ENCODE measurements around the gene TMEM107.
"Not testable (repeated sequence)": the region's sequence is repeated elsewhere in the genome, so short reads cannot be mapped to it uniquely, and the experiment has no call there.

TMEM107 gene

GRCh38 chr17:8176197-8176940 lies at the start of gene TMEM107:
Gene TMEM107 (minus strand): TSS chr17:8176380. CDS start chr17:8176286, 94 bp downstream.
- no peaks in the 10 kb centered on the region for H3K36me3 ChIP-seq (ENCODE audit: insufficient read depth, low read depth, low read length)
- no peaks in the 10 kb centered on the region for H3K27me3 ChIP-seq (ENCODE audit: insufficient read depth, low read length)
- H3K27ac ChIP-seq (ENCODE audit: low read length): peak within 1 kb of the TSS; percentile 52
- H3K4me3 ChIP-seq (ENCODE audit: low read length): peak within 1 kb of the TSS; percentile 85
- H3K9me3 ChIP-seq (ENCODE audit: insufficient read depth, low read depth, low read length): no peaks in the 10 kb centered on the region
- peak within 1 kb of the TSS; percentile 89 for H3K9ac ChIP-seq (ENCODE audit: low read depth, low read length)
- H3K4me1 ChIP-seq (ENCODE audit: insufficient read depth, low read length): peaks cover 8% of the 10 kb centered on the region; the same call in 1 of the 2 replicates

GRCh38 chr17:8224891-8225812 lies 49.0 kb upstream of the TMEM107 start:
- Histone ChIP-seq H3K4me1 (ENCODE audit: insufficient read depth, low read length) (no peaks in the 10 kb centered on the region), H3K9ac (ENCODE audit: low read depth, low read length) (no peak overlapping the region), H3K27me3 (ENCODE audit: insufficient read depth, low read length) (no peaks in the 10 kb centered on the region), H3K36me3 (ENCODE audit: insufficient read depth, low read depth, low read length) (peaks cover 32% of the 10 kb centered on the region), H3K9me3 (ENCODE audit: insufficient read depth, low read depth, low read length) (no peaks in the 10 kb centered on the region), H3K4me3 (ENCODE audit: low read length) (no peak overlapping the region), H3K27ac (ENCODE audit: low read length) (no peak overlapping the region)

- Histone ChIP-seq H3K36me3 (ENCODE audit: insufficient read depth, low read depth, low read length) (peaks cover 16% of the 10 kb centered on the region), H3K27me3 (ENCODE audit: insufficient read depth, low read length) (no peaks in the 10 kb centered on the region), H3K27ac (ENCODE audit: low read length) (peak overlapping the region; percentile 62), H3K9ac (ENCODE audit: low read depth, low read length) (peak overlapping the region; percentile 90), H3K4me3 (ENCODE audit: low read length) (peak overlapping the region; percentile 90), H3K4me1 (ENCODE audit: insufficient read depth, low read length) (no peaks in the 10 kb centered on the region), H3K9me3 (ENCODE audit: insufficient read depth, low read depth, low read length) (no peaks in the 10 kb centered on the region)
Measured at GRCh38 chr17:8223356-8224126, 47.4 kb upstream of the TMEM107 start.

GRCh38 chr17:8222630-8223355 lies 46.6 kb upstream of the TMEM107 start:
- H3K9ac ChIP-seq (ENCODE audit: low read depth, low read length): peak overlapping the region; percentile 90
- H3K27ac ChIP-seq (ENCODE audit: low read length): peak overlapping the region; percentile 62
- H3K4me1 ChIP-seq (ENCODE audit: insufficient read depth, low read length): no peaks in the 10 kb centered on the region
- H3K9me3 ChIP-seq (ENCODE audit: insufficient read depth, low read depth, low read length): no peaks in the 10 kb centered on the region
- peak overlapping the region; percentile 90 for H3K4me3 ChIP-seq (ENCODE audit: low read length)
- H3K27me3 ChIP-seq (ENCODE audit: insufficient read depth, low read length): no peaks in the 10 kb centered on the region
- H3K36me3 ChIP-seq (ENCODE audit: insufficient read depth, low read depth, low read length): peaks cover 8% of the 10 kb centered on the region

- Histone ChIP-seq H3K9ac (ENCODE audit: low read depth, low read length) (peak overlapping the region; percentile 90; the same call in 1 of the 2 replicates), H3K27ac (ENCODE audit: low read length) (no peak overlapping the region)
Measured at GRCh38 chr17:8222380-8222629, 46.1 kb upstream of the TMEM107 start.

GRCh38 chr17:8221663-8222379 lies 45.6 kb upstream of the TMEM107 start:
- H3K9ac ChIP-seq (ENCODE audit: low read depth, low read length): peak overlapping the region; percentile 91; the same call in 1 of the 2 replicates
- no peaks in the 10 kb centered on the region for H3K4me1 ChIP-seq (ENCODE audit: insufficient read depth, low read length)
- H3K9me3 ChIP-seq (ENCODE audit: insufficient read depth, low read depth, low read length): no peaks in the 10 kb centered on the region
- H3K36me3 ChIP-seq (ENCODE audit: insufficient read depth, low read depth, low read length): no peaks in the 10 kb centered on the region
- H3K4me3 ChIP-seq (ENCODE audit: low read length): peak overlapping the region; percentile 90
- H3K27ac ChIP-seq (ENCODE audit: low read length): peak overlapping the region; percentile 91
- no peaks in the 10 kb centered on the region for H3K27me3 ChIP-seq (ENCODE audit: insufficient read depth, low read length)

More at GRCh38 chr17:8222380-8222629, 46.1 kb upstream of the TMEM107 start:
- Histone ChIP-seq H3K27me3 (ENCODE audit: insufficient read depth, low read length) (no peaks in the 10 kb centered on the region), H3K4me3 (ENCODE audit: low read length) (peak overlapping the region; percentile 90), H3K36me3 (ENCODE audit: insufficient read depth, low read depth, low read length) (peaks cover 4% of the 10 kb centered on the region; the same call in 1 of the 2 replicates), H3K4me1 (ENCODE audit: insufficient read depth, low read length) (no peaks in the 10 kb centered on the region), H3K9me3 (ENCODE audit: insufficient read depth, low read depth, low read length) (no peaks in the 10 kb centered on the region)

GRCh38 chr17:8220783-8221662 lies 44.8 kb upstream of the TMEM107 start:
- Histone ChIP-seq H3K4me1 (ENCODE audit: insufficient read depth, low read length) (no peaks in the 10 kb centered on the region), H3K9me3 (ENCODE audit: insufficient read depth, low read depth, low read length) (no peaks in the 10 kb centered on the region), H3K36me3 (ENCODE audit: insufficient read depth, low read depth, low read length) (no peaks in the 10 kb centered on the region), H3K27ac (ENCODE audit: low read length) (peak overlapping the region; percentile 24), H3K27me3 (ENCODE audit: insufficient read depth, low read length) (no peaks in the 10 kb centered on the region), H3K9ac (ENCODE audit: low read depth, low read length) (peak overlapping the region; percentile 91), H3K4me3 (ENCODE audit: low read length) (peak overlapping the region; percentile 90)

- not testable (repeated sequence) for H3K27me3 ChIP-seq (ENCODE audit: insufficient read depth, low read length); H3K4me3 ChIP-seq (ENCODE audit: low read length); H3K9me3 ChIP-seq (ENCODE audit: insufficient read depth, low read depth, low read length); H3K4me1 ChIP-seq (ENCODE audit: insufficient read depth, low read length); H3K9ac ChIP-seq (ENCODE audit: low read depth, low read length); H3K36me3 ChIP-seq (ENCODE audit: insufficient read depth, low read depth, low read length); H3K27ac ChIP-seq (ENCODE audit: low read length)
Measured at GRCh38 chr17:8214000-8214399, 37.8 kb upstream of the TMEM107 start.

GRCh38 chr17:8212312-8213180 lies 36.4 kb upstream of the TMEM107 start:
- Histone ChIP-seq H3K27me3 (ENCODE audit: insufficient read depth, low read length) (no peaks in the 10 kb centered on the region), H3K9me3 (ENCODE audit: insufficient read depth, low read depth, low read length) (no peaks in the 10 kb centered on the region), H3K4me3 (ENCODE audit: low read length) (no peak overlapping the region), H3K27ac (ENCODE audit: low read length) (no peak overlapping the region), H3K4me1 (ENCODE audit: insufficient read depth, low read length) (peaks cover 3% of the 10 kb centered on the region; the same call in 1 of the 2 replicates), H3K9ac (ENCODE audit: low read depth, low read length) (no peak overlapping the region), H3K36me3 (ENCODE audit: insufficient read depth, low read depth, low read length) (peaks cover 12% of the 10 kb centered on the region)

Measured in iPS-20b (cell line).